ENCODE results near the gene SLC4A1.

SLC4A1 gene

DNA sequence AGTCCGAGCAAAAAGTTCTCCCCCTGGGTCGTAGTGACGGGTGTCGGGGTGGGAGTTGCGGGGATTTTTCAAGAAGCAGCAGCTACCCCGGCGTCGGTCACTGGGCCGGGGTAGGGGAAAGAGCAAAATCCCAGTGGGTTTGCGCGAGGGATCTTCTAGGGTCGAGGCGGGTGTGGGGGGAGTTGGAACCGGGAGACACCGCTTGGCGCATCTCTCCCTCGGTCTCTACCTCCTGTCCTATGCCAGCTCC is 46.1 kb downstream of the SLC4A1 start:
- no peak for DNase-seq (ENCODE audit: low read depth)
- TF ChIP-seq, protein P1, sequence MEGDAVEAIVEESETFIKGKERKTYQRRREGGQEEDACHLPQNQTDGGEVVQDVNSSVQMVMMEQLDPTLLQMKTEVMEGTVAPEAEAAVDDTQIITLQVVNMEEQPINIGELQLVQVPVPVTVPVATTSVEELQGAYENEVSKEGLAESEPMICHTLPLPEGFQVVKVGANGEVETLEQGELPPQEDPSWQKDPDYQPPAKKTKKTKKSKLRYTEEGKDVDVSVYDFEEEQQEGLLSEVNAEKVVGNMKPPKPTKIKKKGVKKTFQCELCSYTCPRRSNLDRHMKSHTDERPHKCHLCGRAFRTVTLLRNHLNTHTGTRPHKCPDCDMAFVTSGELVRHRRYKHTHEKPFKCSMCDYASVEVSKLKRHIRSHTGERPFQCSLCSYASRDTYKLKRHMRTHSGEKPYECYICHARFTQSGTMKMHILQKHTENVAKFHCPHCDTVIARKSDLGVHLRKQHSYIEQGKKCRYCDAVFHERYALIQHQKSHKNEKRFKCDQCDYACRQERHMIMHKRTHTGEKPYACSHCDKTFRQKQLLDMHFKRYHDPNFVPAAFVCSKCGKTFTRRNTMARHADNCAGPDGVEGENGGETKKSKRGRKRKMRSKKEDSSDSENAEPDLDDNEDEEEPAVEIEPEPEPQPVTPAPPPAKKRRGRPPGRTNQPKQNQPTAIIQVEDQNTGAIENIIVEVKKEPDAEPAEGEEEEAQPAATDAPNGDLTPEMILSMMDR (IDR thresholded peaks at IDR 0.05; ENCODE audit: low read depth, low read length, missing control alignments): no peak
- H3K4me3 ChIP-seq (ENCODE audit: low read depth, low read length): peak overlapping the region; percentile 87

- DNase-seq (ENCODE audit: low read depth): no peak
- peak overlapping the region; percentile 87 for H3K4me3 ChIP-seq (ENCODE audit: low read depth, low read length)
- TF ChIP-seq, protein P1 (IDR thresholded peaks at IDR 0.05; ENCODE audit: low read depth, low read length, missing control alignments): no peak
These were observed 46.7 kb downstream of the SLC4A1 start for GRCh38 chr17:44221084-44221861.

DNA sequence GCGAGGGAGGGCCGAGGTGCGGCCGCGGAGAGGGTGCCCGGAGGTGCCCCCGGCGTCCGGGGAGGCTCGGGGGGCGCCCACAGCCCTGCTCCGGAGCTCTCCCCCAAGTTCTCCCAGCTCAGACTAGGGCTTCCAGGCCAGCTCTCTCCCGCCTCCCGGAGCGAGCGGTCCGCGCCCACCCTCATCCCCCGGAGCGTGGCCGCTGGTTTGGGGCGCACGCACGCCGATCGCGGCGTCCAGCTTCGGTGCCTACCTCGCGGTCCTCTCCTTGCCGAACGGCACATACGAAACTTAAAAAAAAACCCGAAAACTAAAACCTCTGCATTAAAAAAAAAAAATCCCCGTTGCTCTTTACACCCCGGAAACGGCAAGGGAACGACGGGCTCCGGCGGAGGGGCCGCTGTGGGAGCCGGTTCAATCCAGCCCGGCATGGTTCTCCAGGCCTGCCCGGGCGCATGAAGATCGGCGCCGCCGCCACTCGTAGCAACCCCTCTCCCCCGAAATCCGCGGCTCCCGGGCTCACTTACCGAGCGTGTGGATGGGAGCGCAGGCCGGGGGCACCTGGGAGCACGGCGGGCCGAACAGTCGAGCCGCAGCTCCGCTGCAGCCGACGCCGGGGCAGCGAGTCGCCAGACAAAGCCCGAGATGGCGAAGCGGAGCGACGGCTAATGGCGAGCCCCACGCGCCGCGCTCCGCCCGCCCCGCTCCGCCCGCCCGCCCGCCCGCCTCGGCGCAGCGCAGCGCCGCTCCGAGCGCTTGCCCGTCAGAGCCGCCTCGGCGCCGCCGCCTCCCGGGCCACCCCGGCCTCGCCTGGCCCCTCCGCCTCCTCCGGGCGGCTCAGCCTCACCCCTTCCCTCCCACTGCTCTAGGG is 47.5 kb downstream of the SLC4A1 start:
- TF ChIP-seq, protein P1 (IDR thresholded peaks at IDR 0.05; ENCODE audit: low read depth, low read length, missing control alignments): no peak
- no peak for DNase-seq (ENCODE audit: low read depth)
- H3K4me3 ChIP-seq (ENCODE audit: low read depth, low read length): peak overlapping the region; percentile 87

DNA sequence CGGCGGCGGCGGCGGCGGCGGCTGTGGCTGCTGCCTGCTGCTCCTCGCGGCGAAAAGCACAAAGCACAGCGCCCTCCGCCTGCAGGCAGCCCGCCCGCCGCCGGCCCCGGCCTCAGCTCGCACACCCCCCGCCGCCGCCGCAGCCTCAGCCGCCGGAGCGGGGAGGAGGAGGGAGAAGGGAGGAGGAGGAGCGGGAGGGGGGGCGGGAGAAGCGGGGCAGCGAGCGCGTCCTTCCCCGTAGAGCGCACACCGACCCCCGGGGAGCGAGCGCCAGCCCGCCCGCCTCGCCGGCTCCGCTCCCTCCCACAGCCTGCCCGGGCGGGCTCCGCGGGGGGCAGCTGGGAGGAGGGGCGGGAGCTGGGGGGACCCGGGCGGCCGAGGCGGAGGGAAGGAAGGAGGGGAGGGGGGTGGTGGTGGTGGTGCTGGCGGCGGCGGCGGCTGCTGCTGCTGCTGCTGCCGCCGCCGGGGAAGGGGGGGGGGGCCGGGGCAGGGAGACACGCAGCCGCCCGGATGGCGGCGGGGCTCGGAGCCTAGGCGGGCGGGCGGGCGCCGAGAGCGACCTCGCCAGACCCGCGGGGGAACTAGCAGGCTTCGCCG is 48.2 kb downstream of the SLC4A1 start, which contains the start of gene UBTF:
UBTF (minus strand) TSS at position 60 of the 597 bp plus-strand sequence. CDS start 1,446 bp downstream, outside the sequence.
- TF ChIP-seq, protein P1 (IDR thresholded peaks at IDR 0.05; ENCODE audit: low read depth, low read length, missing control alignments): no peak
- DNase-seq (ENCODE audit: low read depth): no peak
- H3K4me3 ChIP-seq (ENCODE audit: low read depth, low read length): peak within 1 kb of the TSS; percentile 87

DNA sequence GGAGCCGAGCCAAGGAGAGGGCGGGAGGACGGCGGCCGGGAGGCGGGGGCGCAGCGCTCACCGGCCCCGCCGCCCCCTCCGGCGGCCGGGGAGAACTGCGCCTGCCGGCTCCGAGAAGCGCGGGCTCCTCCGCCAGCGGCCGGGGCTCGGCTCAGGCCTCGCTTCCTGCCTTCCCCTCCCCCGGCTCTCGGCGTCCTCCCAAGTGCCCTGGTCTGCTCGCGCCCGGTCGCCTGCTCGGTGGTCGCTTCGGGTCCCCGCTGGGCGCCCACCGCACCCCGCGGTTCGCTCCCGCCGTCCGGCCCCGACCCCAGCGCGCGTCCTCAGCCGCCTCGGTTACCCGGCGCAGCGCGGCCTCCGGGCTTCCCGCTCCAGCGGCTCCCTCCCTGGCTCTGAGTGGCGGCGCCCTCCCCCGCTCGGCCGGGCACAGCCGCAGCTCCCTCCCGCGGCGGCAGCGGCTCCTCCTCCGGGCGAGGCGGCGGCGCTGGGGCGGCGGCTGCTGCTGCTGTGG is 48.8 kb downstream of the SLC4A1 start:
- DNase-seq (ENCODE audit: low read depth): no peak
- peak overlapping the region; percentile 87 for H3K4me3 ChIP-seq (ENCODE audit: low read depth, low read length)
- TF ChIP-seq, protein P1 (IDR thresholded peaks at IDR 0.05; ENCODE audit: low read depth, low read length, missing control alignments): peak; percentile 58

- peak; percentile 54 for DNase-seq (ENCODE audit: low read depth)
- peak overlapping the region; percentile 87 for H3K4me3 ChIP-seq (ENCODE audit: low read depth, low read length)
- TF ChIP-seq, protein P1 (IDR thresholded peaks at IDR 0.05; ENCODE audit: low read depth, low read length, missing control alignments): peak; percentile 63
These were observed 49.4 kb downstream of the SLC4A1 start for GRCh38 chr17:44218344-44219107.

Measured in GM12864 (cell line).